ENCODE measurements around the gene SCN4A.

DNA sequence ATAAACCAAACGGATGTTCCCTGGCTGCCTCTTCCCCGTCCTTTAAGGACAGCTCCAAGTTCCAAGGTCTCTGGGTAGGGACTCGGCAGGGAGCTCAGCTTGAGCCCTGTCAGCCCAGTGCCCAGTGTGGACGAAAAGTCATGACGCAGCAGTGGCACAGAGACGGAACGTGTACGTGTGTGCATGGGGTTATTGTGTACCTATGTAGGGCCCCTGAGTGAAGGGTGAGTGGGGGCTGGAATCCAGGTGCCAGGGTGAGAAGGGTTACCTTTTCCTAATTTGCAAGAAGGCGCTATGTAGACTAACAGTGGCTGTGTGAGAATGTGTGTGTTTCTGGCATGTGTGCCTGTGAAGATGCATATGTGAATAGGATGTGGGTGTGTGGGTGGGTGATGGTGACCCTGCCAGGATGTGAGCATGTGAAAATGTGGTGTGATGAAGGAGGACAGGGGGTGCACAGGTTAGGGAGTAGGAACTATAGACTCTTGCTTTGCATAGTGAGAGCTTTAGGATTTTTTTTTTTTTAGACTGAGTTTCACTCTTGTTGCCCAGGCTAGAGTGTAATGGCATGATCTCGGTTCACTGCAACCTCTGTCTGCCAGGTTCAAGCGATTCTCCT, 6.0 kb downstream of the SCN4A start:
- TF ChIP-seq MAX (IDR thresholded peaks at IDR 0.05; ENCODE audit: low read depth, low read length) = no peak
- no peak for TF ChIP-seq POLR2A (IDR thresholded peaks at IDR 0.05; ENCODE audit: extremely low read depth, insufficient read length)
- TF ChIP-seq, protein P1, sequence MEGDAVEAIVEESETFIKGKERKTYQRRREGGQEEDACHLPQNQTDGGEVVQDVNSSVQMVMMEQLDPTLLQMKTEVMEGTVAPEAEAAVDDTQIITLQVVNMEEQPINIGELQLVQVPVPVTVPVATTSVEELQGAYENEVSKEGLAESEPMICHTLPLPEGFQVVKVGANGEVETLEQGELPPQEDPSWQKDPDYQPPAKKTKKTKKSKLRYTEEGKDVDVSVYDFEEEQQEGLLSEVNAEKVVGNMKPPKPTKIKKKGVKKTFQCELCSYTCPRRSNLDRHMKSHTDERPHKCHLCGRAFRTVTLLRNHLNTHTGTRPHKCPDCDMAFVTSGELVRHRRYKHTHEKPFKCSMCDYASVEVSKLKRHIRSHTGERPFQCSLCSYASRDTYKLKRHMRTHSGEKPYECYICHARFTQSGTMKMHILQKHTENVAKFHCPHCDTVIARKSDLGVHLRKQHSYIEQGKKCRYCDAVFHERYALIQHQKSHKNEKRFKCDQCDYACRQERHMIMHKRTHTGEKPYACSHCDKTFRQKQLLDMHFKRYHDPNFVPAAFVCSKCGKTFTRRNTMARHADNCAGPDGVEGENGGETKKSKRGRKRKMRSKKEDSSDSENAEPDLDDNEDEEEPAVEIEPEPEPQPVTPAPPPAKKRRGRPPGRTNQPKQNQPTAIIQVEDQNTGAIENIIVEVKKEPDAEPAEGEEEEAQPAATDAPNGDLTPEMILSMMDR (IDR thresholded peaks at IDR 0.05; ENCODE audit: low read depth, low read length) = no peak

All from NB4 (cell line).